H9 (cell line): Measurements from ENCODE around the gene ASCC1. TPM values are rescaled to one million over a fixed set of nuclear protein-coding genes. Genes with fewer than 3 reads are reported as not detected.

Source experiments
- DNase-seq: peaks from one replicate; pipeline ENCODE4 v3.0.0-alpha.2; 2017
- H2AFZ ChIP-seq: one replicate; pipeline ENCODE4 v1.6.1; 2013; ENCODE audit warnings: mild to moderate bottlenecking, low read length, control low read depth, moderate library complexity
- H2AK5ac ChIP-seq: 2 replicates; pipeline ENCODE4 v1.6.1; 2013; ENCODE audit warnings: low read length, control low read depth, mixed read lengths; ENCODE audit not compliant: insufficient read length
- H2BK120ac ChIP-seq: one replicate; pipeline ENCODE4 v1.6.1; 2013; ENCODE audit warnings: low read depth, mild to moderate bottlenecking, low read length, control low read depth, inconsistent platforms; ENCODE audit not compliant: poor library complexity, severe bottlenecking
- H2BK12ac ChIP-seq: 2 replicates; pipeline ENCODE4 v1.6.1; 2013; ENCODE audit warnings: low read length, control low read depth, mixed read lengths, low read depth; ENCODE audit not compliant: insufficient read length
- H2BK15ac ChIP-seq: 2 replicates; pipeline ENCODE4 v1.6.1; 2013; ENCODE audit warnings: low read depth, low read length, control low read depth
- H2BK20ac ChIP-seq: one replicate; pipeline ENCODE4 v1.6.1; 2013; ENCODE audit warnings: low read depth, mild to moderate bottlenecking, low read length, control low read depth, inconsistent platforms; ENCODE audit not compliant: poor library complexity, severe bottlenecking
- H2BK5ac ChIP-seq: 2 replicates; pipeline ENCODE4 v1.6.1; 2013; ENCODE audit warnings: low read length, control low read depth, mixed read lengths; ENCODE audit not compliant: insufficient read length
- H3K14ac ChIP-seq: 2 replicates; pipeline ENCODE4 v1.6.1; 2013; ENCODE audit warnings: low read length, control low read depth; ENCODE audit not compliant: insufficient read depth
- H3K18ac ChIP-seq: 2 replicates; pipeline ENCODE4 v1.6.1; 2013; ENCODE audit warnings: low read depth, mild to moderate bottlenecking, mixed read lengths, low read length, control low read depth; ENCODE audit not compliant: insufficient read length
- H3K23ac ChIP-seq: 2 replicates; pipeline ENCODE4 v1.6.1; 2013; ENCODE audit warnings: low read length, control low read depth, mixed read lengths, low read depth; ENCODE audit not compliant: insufficient read length
- H3K23me2 ChIP-seq: 2 replicates; pipeline ENCODE4 v1.6.1; 2013; ENCODE audit warnings: low read depth, mild to moderate bottlenecking, mixed read lengths, low read length, control low read depth; ENCODE audit not compliant: insufficient read length, poor library complexity, severe bottlenecking
- H3K27ac ChIP-seq: 2 replicates; pipeline ENCODE4 v1.5.1; 2013; ENCODE audit warnings: low read length, control low read depth, mixed read lengths, low read depth; ENCODE audit not compliant: insufficient read length
- H3K27me3 ChIP-seq: 2 replicates; pipeline ENCODE4 v1.6.1; 2013; ENCODE audit warnings: low read length, control low read depth, inconsistent platforms; ENCODE audit not compliant: insufficient read depth
- H3K4ac ChIP-seq: 2 replicates; pipeline ENCODE4 v1.6.1; 2013; ENCODE audit warnings: low read depth, mild to moderate bottlenecking, control low read depth, inconsistent platforms, low read length, moderate library complexity
- H3K4me1 ChIP-seq: 2 replicates; pipeline ENCODE4 v1.6.1; 2013; ENCODE audit warnings: low read length, control low read depth, inconsistent platforms; ENCODE audit not compliant: insufficient read depth
- H3K4me2 ChIP-seq: 2 replicates; pipeline ENCODE4 v1.6.1; 2013; ENCODE audit warnings: low read length, control low read depth, mixed read lengths; ENCODE audit not compliant: insufficient read length, insufficient read depth
- H3K56ac ChIP-seq: 2 replicates; pipeline ENCODE4 v1.6.1; 2013; ENCODE audit warnings: low read depth, mild to moderate bottlenecking, mixed read lengths, low read length, control low read depth; ENCODE audit not compliant: insufficient read length
- H3K79me1 ChIP-seq: 2 replicates; pipeline ENCODE4 v1.6.1; 2013; ENCODE audit warnings: low read depth, mild to moderate bottlenecking, moderate library complexity, low read length, control low read depth, inconsistent platforms; ENCODE audit not compliant: insufficient read depth, poor library complexity, severe bottlenecking
- H3K79me2 ChIP-seq: 2 replicates; pipeline ENCODE4 v1.6.1; 2013; ENCODE audit warnings: low read length, control low read depth, inconsistent platforms; ENCODE audit not compliant: insufficient read depth
- H3K9ac ChIP-seq: 2 replicates; pipeline ENCODE4 v1.6.1; 2013; ENCODE audit warnings: low read length, control low read depth, mixed read lengths; ENCODE audit not compliant: insufficient read length; ENCODE audit errors: extremely low read depth
- H3K9me3 ChIP-seq: one replicate; pipeline ENCODE4 v1.6.1; 2013; ENCODE audit warnings: low read depth, low read length, inconsistent platforms; ENCODE audit not compliant: control insufficient read depth
- H3T11ph ChIP-seq: one replicate; pipeline ENCODE4 v1.6.1; 2013; ENCODE audit warnings: mild to moderate bottlenecking, low read length, control low read depth, inconsistent platforms
- H4K20me1 ChIP-seq: one replicate; pipeline ENCODE4 v1.6.1; 2013; ENCODE audit not compliant: control insufficient read depth, insufficient read length, insufficient read depth
- H4K5ac ChIP-seq: 2 replicates; pipeline ENCODE4 v1.6.1; 2013; ENCODE audit warnings: low read depth, mild to moderate bottlenecking, mixed read lengths, low read length, control low read depth; ENCODE audit not compliant: insufficient read length
- H4K8ac ChIP-seq: replicated peaks from 2 replicates; pipeline ENCODE4 v1.6.1; 2013; ENCODE audit warnings: low read length, control low read depth, mixed read lengths, low read depth; ENCODE audit not compliant: insufficient read length
- H4K91ac ChIP-seq: 2 replicates; pipeline ENCODE4 v1.6.1; 2013; ENCODE audit warnings: low read depth, mild to moderate bottlenecking, moderate library complexity, mixed read lengths, low read length, control low read depth; ENCODE audit not compliant: insufficient read length
- H3K27ac Mint-ChIP-seq, 3 experiments: 2 replicates in 2 of 3; 3 replicates in 1 of 3; pipeline ENCODE4 v1.8.0; 2020 to 2021; ENCODE audit warnings: mixed read lengths in 3 of 3, mild to moderate bottlenecking in 1 of 3, moderate library complexity in 1 of 3
- H3K27me3 Mint-ChIP-seq: 2 replicates; pipeline ENCODE4 v1.8.0; 2021; ENCODE audit warnings: low read depth, mild to moderate bottlenecking, moderate library complexity, mixed read lengths
- H3K36me3 Mint-ChIP-seq, 3 experiments: 2 replicates in 2 of 3; 3 replicates in 1 of 3; pipeline ENCODE4 v1.8.0; 2020 to 2021; ENCODE audit warnings: low read depth in 3 of 3, mixed read lengths in 3 of 3; ENCODE audit not compliant: insufficient read depth in 1 of 3
- H3K4me1 Mint-ChIP-seq, 2 experiments: 2 replicates each; pipeline ENCODE4 v1.8.0; 2020; ENCODE audit warnings: mixed read lengths in 2 of 2
- H3K4me3 Mint-ChIP-seq, 2 experiments: 2 replicates in 1 of 2; 3 replicates in 1 of 2; pipeline ENCODE4 v1.8.0; 2020 to 2021; ENCODE audit warnings: mild to moderate bottlenecking in 2 of 2, mixed read lengths in 2 of 2, moderate library complexity in 1 of 2
- H3K9me3 Mint-ChIP-seq, 2 experiments: 2 replicates in 1 of 2; 3 replicates in 1 of 2; pipeline ENCODE4 v1.8.0; 2020; ENCODE audit warnings: mild to moderate bottlenecking in 2 of 2, mixed read lengths in 2 of 2, moderate library complexity in 1 of 2
- CTCF ChIP-seq: fragments of 200-600 bp; sonication (generic); conservative IDR thresholded peaks from 3 replicates; pipeline ENCODE4 v1.8.0; 2021; ENCODE audit warnings: antibody characterized with exemption, mild to moderate bottlenecking
- WGBS: extraction: QIAGEN DNeasy Blood & Tissue Kit; methylation state at CpG from one replicate; pipeline ENCODE4 v1.1.7; 2013; ENCODE audit warnings: missing lambda C conversion rate, low lambda C conversion rate, mixed read lengths; ENCODE audit not compliant: insufficient read length; ENCODE audit errors: extremely low coverage; 5-methylcytosine and 5-hydroxymethylcytosine counted together
- total RNA-seq: library from RNA; stranded (reverse); gene quantifications from 2 replicates; pipeline ENCODE4 v1.2.1, GENCODE V29; 2021

Gene ASCC1
- total RNA-seq, 1 experiment from 2014 or later = 41.2 TPM

DNA sequence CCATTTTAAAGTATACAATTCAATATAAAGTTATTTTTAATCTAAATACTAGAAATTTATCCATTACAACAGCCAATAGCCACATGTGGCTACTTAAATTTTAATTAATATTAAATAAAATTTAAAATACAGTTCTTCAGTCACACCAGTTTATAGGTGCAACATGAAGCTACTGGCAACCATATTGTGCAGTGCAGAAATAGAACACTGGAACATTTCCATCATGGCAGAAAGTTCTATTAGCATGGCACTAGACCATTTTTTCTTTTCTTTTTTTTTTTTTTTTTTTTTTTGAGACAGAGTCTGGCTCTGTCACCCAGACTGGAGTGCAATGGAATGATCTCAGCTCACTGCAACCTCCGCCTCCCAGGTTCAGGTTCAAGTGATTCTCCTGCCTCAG, 5.2 kb upstream of the ASCC1 start:
- Histone ChIP-seq H3K79me2 (peaks cover 9% of the 10 kb centered on the region; the same call in 1 of the 2 replicates), H3K18ac (no peak overlapping the region), H2AK5ac (no peak overlapping the region), H3K27ac (no peak overlapping the region), H3K4me2 (no peak overlapping the region), H2BK120ac (no peak overlapping the region), H2BK12ac (no peak overlapping the region), H4K8ac (no peak overlapping the region), H3K14ac (no peak overlapping the region), H3K9me3 (no peaks in the 10 kb centered on the region), H4K20me1 (no peaks in the 10 kb centered on the region), H2BK5ac (no peak overlapping the region), H3K23ac (no peak overlapping the region), H3T11ph (no peak overlapping the region), H3K4ac (no peak overlapping the region), H2BK15ac (no peak overlapping the region), H3K79me1 (peaks cover 7% of the 10 kb centered on the region), H2BK20ac (no peak overlapping the region), H3K23me2 (peaks cover 5% of the 10 kb centered on the region), H3K27me3 (no peaks in the 10 kb centered on the region), H4K5ac (no peak overlapping the region), H4K91ac (no peak overlapping the region), H3K56ac (no peak overlapping the region), H3K9ac (no peak overlapping the region), H2AFZ (no peak overlapping the region), H3K4me1 (0 out of 2 replicates have a peak, but pooled peaks cover 2% of the 10 kb centered on the region)
- TF ChIP-seq CTCF = no peak
- Mint-ChIP-seq H3K27ac (no peak overlapping the region), H3K27me3 (no peaks in the 10 kb centered on the region), H3K36me3 (peaks cover 5 to 32% (median 23%) of the 10 kb centered on the region in 3 experiments; a peak in 6 of 7 replicates), H3K4me1 (peaks cover 9 to 20% of the 10 kb centered on the region in 2 experiments), H3K9me3 (no peaks in the 10 kb centered on the region), H3K4me3 (no peak overlapping the region)
- DNase-seq = no peak
- no CpG with 5 or more reads among the region's 1 CpG for WGBS
